ENCODE results near the gene RPRM.
"Not testable (repeated sequence)": the region's sequence is repeated elsewhere in the genome, so short reads cannot be mapped to it uniquely, and the experiment has no call there.

The RPRM gene

DNA sequence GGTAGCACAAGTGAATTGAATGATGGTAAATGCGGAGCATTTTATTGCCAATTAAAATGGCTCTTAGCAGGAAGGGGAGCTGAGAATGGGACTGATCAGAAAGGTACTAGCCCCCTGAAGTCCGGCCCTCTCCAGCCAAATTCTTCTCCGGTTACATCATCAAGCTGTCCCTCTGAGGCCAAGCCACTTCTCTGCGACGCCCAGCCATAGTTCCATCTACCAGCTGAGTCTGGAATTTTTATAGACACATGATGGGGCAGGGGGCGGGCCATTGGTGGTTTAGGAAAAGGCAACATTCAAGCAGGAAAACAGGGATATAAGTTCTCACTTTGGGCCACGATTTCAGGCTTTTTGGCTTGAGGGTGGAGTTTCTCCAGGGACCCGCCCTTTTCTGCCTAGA is 22.7 kb downstream of the RPRM start:
- DNase-seq (ENCODE audit: low spot score), result no peak

DNA sequence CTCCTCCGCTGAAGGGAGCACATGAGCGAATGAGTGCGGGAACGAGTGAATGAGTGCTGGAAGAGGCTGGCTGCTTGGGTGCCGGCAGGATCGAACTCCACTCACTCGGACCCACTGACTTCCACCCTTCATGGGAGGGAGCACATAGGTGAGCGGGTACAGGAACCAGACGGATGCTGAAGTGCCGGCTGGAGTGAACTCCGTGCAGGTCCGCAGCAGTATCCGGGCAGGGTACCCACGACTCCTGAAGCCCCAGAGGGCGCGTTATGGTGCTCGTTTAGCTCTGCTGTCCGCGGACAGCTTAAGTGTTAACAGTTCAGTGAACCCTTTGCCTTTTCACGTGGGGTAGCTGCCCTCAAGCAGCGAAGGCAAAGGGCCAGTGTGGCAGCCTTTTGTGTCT is 23.2 kb downstream of the RPRM start:
- no peak for DNase-seq (ENCODE audit: low spot score)

- no peak for DNase-seq (ENCODE audit: low spot score)
Observed at GRCh38 chr2:153451611-153452010, 27.0 kb downstream of the RPRM start.

DNA sequence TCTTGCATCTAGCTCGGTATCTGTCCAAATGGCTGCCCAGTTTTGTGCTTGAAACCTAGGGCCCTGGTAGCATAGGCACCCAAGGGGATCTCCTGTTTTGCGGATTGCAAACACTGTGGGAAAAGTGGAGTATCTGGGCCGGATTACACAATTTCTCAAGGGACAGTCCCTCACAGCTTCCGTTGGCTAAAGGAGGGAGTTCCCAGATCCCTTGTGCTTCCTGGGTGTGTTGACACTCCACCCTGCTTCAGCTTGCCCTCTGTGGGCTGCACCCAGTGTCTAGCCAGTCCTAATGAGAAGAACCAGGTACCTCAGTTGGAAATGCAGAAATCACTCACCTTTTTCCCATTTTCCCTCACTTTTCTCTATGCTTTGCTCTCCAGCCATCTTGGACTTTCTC is 35.5 kb downstream of the RPRM start:
- no peak for DNase-seq (ENCODE audit: low spot score)

GRCh38 chr2:153442616-153443015 is 35.9 kb downstream of the RPRM start:
- not testable (repeated sequence) for DNase-seq (ENCODE audit: low spot score)

- DNase-seq (ENCODE audit: low spot score), result not testable (repeated sequence)
Observed at GRCh38 chr2:153440090-153440489, 38.5 kb downstream of the RPRM start.

DNA sequence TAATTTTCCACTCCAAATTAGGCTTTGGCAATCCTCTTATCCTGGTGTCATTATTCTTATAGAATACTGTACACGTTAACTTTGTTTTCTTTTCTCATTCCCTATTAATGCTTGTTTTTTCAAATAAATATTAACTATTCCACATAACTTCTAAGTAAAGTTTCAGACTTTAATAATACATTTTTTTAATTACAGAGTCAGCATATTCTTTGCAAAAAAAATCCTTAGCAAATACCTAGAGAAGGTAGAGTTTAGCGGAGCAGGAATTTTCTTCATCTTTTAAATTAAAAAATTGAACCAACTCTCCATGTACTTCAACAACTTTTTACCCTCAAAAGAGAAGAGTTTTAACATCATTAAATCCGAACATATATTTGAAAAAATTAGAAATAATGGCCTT is 45.2 kb downstream of the RPRM start:
- no peak for DNase-seq (ENCODE audit: low spot score)

GRCh38 chr2:153432381-153432780 is 46.2 kb downstream of the RPRM start:
- no peak for DNase-seq (ENCODE audit: low spot score)

DNA sequence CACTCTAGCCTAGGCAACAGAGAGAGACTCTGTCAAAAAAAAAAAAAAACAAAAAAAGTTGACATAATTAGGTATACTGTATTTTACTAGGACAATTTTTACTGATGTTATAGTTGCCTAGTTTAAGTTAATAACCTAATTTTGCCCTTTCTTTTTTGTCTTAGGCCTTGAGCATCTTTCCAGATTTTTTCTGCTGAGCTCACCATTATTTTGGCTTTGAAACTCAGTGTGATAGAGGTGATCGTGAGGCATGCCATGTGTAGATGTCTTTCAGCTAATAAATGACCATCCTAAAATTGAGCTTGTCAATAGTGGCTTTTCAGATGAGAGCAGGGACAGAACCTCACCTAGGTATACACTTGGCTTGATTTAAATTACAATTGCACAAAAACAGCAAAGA is 47.4 kb downstream of the RPRM start:
- no peak for DNase-seq (ENCODE audit: low spot score)
